GM12878 (cell line): ENCODE data around the gene KCNA3. TPM values are rescaled to one million over a fixed set of nuclear protein-coding genes. Genes with fewer than 3 reads are reported as not detected.

Experiments used
- E4F1 ChIP-seq: fragments of 450-650 bp; IDR thresholded peaks from 2 replicates; pipeline ENCODE4 v1.6.1; 2018; ENCODE audit warnings: borderline replicate concordance, mild to moderate bottlenecking; ENCODE audit not compliant: partially characterized antibody
- GATAD2B ChIP-seq: fragments of 450-650 bp; conservative IDR thresholded peaks from 2 replicates; pipeline ENCODE4 v1.6.1; 2017; ENCODE audit warnings: low read depth, mild to moderate bottlenecking, moderate library complexity
- HDAC2 ChIP-seq: fragments of 200-600 bp; sonication (generic); IDR thresholded peaks from 2 replicates; pipeline ENCODE4 v1.6.1; 2017
- IRF3 ChIP-seq: fragments of 450-650 bp; IDR thresholded peaks from 2 replicates; pipeline ENCODE4 v1.6.1; 2014; ENCODE audit warnings: mild to moderate bottlenecking
- NR2C1 ChIP-seq: fragments of 450-650 bp; IDR thresholded peaks from 2 replicates; pipeline ENCODE4 v1.6.1; 2017; ENCODE audit warnings: antibody characterized with exemption, mild to moderate bottlenecking, moderate library complexity
- PBX3 ChIP-seq: IDR thresholded peaks from 2 replicates; pipeline ENCODE4 v1.6.1; 2011; ENCODE audit warnings: mild to moderate bottlenecking, low read depth, low read length, moderate library complexity; ENCODE audit not compliant: insufficient replicate concordance
- POLR2A ChIP-seq: IDR thresholded peaks from 2 replicates; pipeline ENCODE4 v1.6.1; 2011; ENCODE audit warnings: low read depth, mild to moderate bottlenecking, low read length
- POLR2AphosphoS5 ChIP-seq: IDR thresholded peaks from 2 replicates; pipeline ENCODE4 v1.6.1; 2011; ENCODE audit warnings: mild to moderate bottlenecking, low read length, inconsistent platforms
- RBBP5 ChIP-seq: fragments of 200-600 bp; sonication (generic); conservative IDR thresholded peaks from 2 replicates; pipeline ENCODE4 v1.6.1; 2016
- SMARCA5 ChIP-seq: fragments of 450-650 bp; IDR thresholded peaks from 2 replicates; pipeline ENCODE4 v1.6.1; 2017; ENCODE audit warnings: mild to moderate bottlenecking
- SUPT20H ChIP-seq: IDR thresholded peaks from 2 replicates; pipeline ENCODE4 v1.6.1; 2011; ENCODE audit warnings: low read depth, mild to moderate bottlenecking, low read length, moderate library complexity, borderline replicate concordance; ENCODE audit not compliant: control insufficient read depth
- TARDBP ChIP-seq: IDR thresholded peaks from 2 replicates; pipeline ENCODE4 v1.6.1; 2016; ENCODE audit warnings: borderline replicate concordance
- ZBTB33 ChIP-seq: fragments of 450-650 bp; IDR thresholded peaks from 2 replicates; pipeline ENCODE4 v1.6.1; 2017; ENCODE audit warnings: mild to moderate bottlenecking
- ZNF622 ChIP-seq: fragments of 450-650 bp; IDR thresholded peaks from 2 replicates; pipeline ENCODE4 v1.6.1; 2017; ENCODE audit warnings: mild to moderate bottlenecking, inconsistent platforms
- polyA plus RNA-seq, 11 experiments: library from polyadenylated mRNA; depleted of rRNA in 4 of 11; unstranded in 6 of 11; stranded (reverse) in 5 of 11; fragments of >200 nt; fragmentation: Nextera tagmentation in 4 of 11; fragmentation: Illumina TruSeq in 1 of 11; extraction: Ambion mirVana in 4 of 11; extraction: Trizol in 1 of 11; gene quantifications; 1 replicate in 1 of 11; 2 replicates in 10 of 11; pipeline versions ENCODE4 v1.2.1 to v1.2.3, GENCODE V29; 2011 to 2016; ENCODE audit warnings: inconsistent platforms in 2 of 11, missing spikeins in 2 of 11, low read depth in 1 of 11
- total RNA-seq, 4 experiments: library from RNA; depleted of rRNA in 3 of 4; stranded (reverse); fragments of >200 nt in 3 of 4; fragmentation: Illumina TruSeq in 1 of 4; extraction: Trizol in 1 of 4; gene quantifications; 2 replicates each; pipeline versions ENCODE4 v1.2.1 to v1.2.3, GENCODE V29; 2013 to 2021
- TF ChIP-seq, protein P1 (sequence below): IDR thresholded peaks from 2 replicates; pipeline ENCODE4 v1.6.1; 2012; ENCODE audit warnings: low read depth, low read length, improper control_type of control experiment
- TF ChIP-seq, protein P2 (sequence below): fragments of 150-350 bp; IDR thresholded peaks from 2 replicates; pipeline ENCODE4 v1.6.1; 2014; ENCODE audit warnings: mild to moderate bottlenecking, low read depth, low read length
- TF ChIP-seq, protein P3 (sequence below): IDR thresholded peaks from 2 replicates; pipeline ENCODE4 v1.6.1; 2012; ENCODE audit warnings: low read depth, low read length, improper control_type of control experiment
- TF ChIP-seq, protein P4 (sequence below): IDR thresholded peaks from 2 replicates; pipeline ENCODE4 v1.6.1; 2012; ENCODE audit warnings: low read depth, low read length, improper control_type of control experiment
- TF ChIP-seq, protein P5 (sequence below): IDR thresholded peaks from 2 replicates; pipeline ENCODE4 v1.6.1; 2011; ENCODE audit warnings: low read depth, mild to moderate bottlenecking, low read length, moderate library complexity, borderline replicate concordance; ENCODE audit errors: extremely low read depth

Gene KCNA3
- total and polyA plus RNA-seq, 10 of the 15 experiments (the other 5 are each of a cell fraction or from before 2014, with no cell fraction given), result 0.10 to 3.3 (median 1.7) TPM

GRCh38 chr1:110672001-110672752, 2.6 kb downstream of the KCNA3 start (continued):
- TF ChIP-seq ZBTB33 (no peak), SUPT20H (no peak), HDAC2 (no peak), POLR2AphosphoS5 (no peak), NR2C1 (no peak), IRF3 (no peak), SMARCA5 (no peak), PBX3 (no peak), RBBP5 (no peak), GATAD2B (no peak), TARDBP (no peak), POLR2A (no peak), ZNF622 (no peak), E4F1 (no peak)
- TF ChIP-seq, protein P1, sequence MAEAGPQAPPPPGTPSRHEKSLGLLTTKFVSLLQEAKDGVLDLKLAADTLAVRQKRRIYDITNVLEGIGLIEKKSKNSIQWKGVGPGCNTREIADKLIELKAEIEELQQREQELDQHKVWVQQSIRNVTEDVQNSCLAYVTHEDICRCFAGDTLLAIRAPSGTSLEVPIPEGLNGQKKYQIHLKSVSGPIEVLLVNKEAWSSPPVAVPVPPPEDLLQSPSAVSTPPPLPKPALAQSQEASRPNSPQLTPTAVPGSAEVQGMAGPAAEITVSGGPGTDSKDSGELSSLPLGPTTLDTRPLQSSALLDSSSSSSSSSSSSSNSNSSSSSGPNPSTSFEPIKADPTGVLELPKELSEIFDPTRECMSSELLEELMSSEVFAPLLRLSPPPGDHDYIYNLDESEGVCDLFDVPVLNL, result no peak
- TF ChIP-seq, protein P2, sequence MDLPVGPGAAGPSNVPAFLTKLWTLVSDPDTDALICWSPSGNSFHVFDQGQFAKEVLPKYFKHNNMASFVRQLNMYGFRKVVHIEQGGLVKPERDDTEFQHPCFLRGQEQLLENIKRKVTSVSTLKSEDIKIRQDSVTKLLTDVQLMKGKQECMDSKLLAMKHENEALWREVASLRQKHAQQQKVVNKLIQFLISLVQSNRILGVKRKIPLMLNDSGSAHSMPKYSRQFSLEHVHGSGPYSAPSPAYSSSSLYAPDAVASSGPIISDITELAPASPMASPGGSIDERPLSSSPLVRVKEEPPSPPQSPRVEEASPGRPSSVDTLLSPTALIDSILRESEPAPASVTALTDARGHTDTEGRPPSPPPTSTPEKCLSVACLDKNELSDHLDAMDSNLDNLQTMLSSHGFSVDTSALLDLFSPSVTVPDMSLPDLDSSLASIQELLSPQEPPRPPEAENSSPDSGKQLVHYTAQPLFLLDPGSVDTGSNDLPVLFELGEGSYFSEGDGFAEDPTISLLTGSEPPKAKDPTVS, result no peak
- TF ChIP-seq, protein P3, sequence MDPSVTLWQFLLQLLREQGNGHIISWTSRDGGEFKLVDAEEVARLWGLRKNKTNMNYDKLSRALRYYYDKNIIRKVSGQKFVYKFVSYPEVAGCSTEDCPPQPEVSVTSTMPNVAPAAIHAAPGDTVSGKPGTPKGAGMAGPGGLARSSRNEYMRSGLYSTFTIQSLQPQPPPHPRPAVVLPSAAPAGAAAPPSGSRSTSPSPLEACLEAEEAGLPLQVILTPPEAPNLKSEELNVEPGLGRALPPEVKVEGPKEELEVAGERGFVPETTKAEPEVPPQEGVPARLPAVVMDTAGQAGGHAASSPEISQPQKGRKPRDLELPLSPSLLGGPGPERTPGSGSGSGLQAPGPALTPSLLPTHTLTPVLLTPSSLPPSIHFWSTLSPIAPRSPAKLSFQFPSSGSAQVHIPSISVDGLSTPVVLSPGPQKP, result no peak
- TF ChIP-seq, protein P4, sequence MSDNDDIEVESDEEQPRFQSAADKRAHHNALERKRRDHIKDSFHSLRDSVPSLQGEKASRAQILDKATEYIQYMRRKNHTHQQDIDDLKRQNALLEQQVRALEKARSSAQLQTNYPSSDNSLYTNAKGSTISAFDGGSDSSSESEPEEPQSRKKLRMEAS, result no peak
- TF ChIP-seq, protein P5, sequence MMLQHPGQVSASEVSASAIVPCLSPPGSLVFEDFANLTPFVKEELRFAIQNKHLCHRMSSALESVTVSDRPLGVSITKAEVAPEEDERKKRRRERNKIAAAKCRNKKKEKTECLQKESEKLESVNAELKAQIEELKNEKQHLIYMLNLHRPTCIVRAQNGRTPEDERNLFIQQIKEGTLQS, result no peak
